Measurements from ENCODE around the gene SCAPER.
"Not testable (repeated sequence)": the region's sequence is repeated elsewhere in the genome, so short reads cannot be mapped to it uniquely, and the experiment has no call there.

SCAPER gene

GRCh38 chr15:76577879-76578512 lies 327.1 kb downstream of the SCAPER start:
- DNase-seq (ENCODE audit: low spot score): no peak

GRCh38 chr15:76576523-76577279 lies 328.4 kb downstream of the SCAPER start:
- no peak for DNase-seq (ENCODE audit: low spot score)

GRCh38 chr15:76575679-76576078 lies 329.5 kb downstream of the SCAPER start:
- no peak for DNase-seq (ENCODE audit: low spot score)

GRCh38 chr15:76575274-76575673 lies 329.9 kb downstream of the SCAPER start:
- DNase-seq (ENCODE audit: low spot score): no peak

GRCh38 chr15:76572983-76573314 lies 332.2 kb downstream of the SCAPER start:
- DNase-seq (ENCODE audit: low spot score): no peak

- DNase-seq (ENCODE audit: low spot score): no peak
These were observed 338.9 kb downstream of the SCAPER start for GRCh38 chr15:76566276-76566675.

- DNase-seq (ENCODE audit: low spot score): no peak
These were observed 339.8 kb downstream of the SCAPER start for GRCh38 chr15:76565366-76565765.

GRCh38 chr15:76555247-76555646 lies 349.9 kb downstream of the SCAPER start:
- no peak for DNase-seq (ENCODE audit: low spot score)

GRCh38 chr15:76553564-76553963 lies 351.6 kb downstream of the SCAPER start:
- no peak for DNase-seq (ENCODE audit: low spot score)

- no peak for DNase-seq (ENCODE audit: low spot score)
These were observed 352.0 kb downstream of the SCAPER start for GRCh38 chr15:76553102-76553501.

GRCh38 chr15:76546805-76547204 lies 358.3 kb downstream of the SCAPER start:
- no peak for DNase-seq (ENCODE audit: low spot score)

- DNase-seq (ENCODE audit: low spot score): no peak
These were observed 371.1 kb downstream of the SCAPER start for GRCh38 chr15:76533995-76534394.

- no peak for DNase-seq (ENCODE audit: low spot score)
These were observed 371.9 kb downstream of the SCAPER start for GRCh38 chr15:76533060-76533820.

GRCh38 chr15:76529911-76530310 lies 375.2 kb downstream of the SCAPER start:
- DNase-seq (ENCODE audit: low spot score): no peak

- no peak for DNase-seq (ENCODE audit: low spot score)
These were observed 379.0 kb downstream of the SCAPER start for GRCh38 chr15:76526111-76526510.

- DNase-seq (ENCODE audit: low spot score): no peak
These were observed 387.2 kb downstream of the SCAPER start for GRCh38 chr15:76517910-76518309.

GRCh38 chr15:76514282-76514681 lies 390.9 kb downstream of the SCAPER start:
- DNase-seq (ENCODE audit: low spot score): no peak

GRCh38 chr15:76512971-76513370 lies 392.2 kb downstream of the SCAPER start:
- no peak for DNase-seq (ENCODE audit: low spot score)

GRCh38 chr15:76510663-76511062 lies 394.5 kb downstream of the SCAPER start:
- DNase-seq (ENCODE audit: low spot score): not testable (repeated sequence)

- no peak for DNase-seq (ENCODE audit: low spot score)
These were observed 401.3 kb downstream of the SCAPER start for GRCh38 chr15:76503804-76504203.

- no peak for DNase-seq (ENCODE audit: low spot score)
These were observed 402.0 kb downstream of the SCAPER start for GRCh38 chr15:76503121-76503520.

- DNase-seq (ENCODE audit: low spot score): no peak
These were observed 402.5 kb downstream of the SCAPER start for GRCh38 chr15:76502678-76503077.

GRCh38 chr15:76502185-76502584 lies 403.0 kb downstream of the SCAPER start:
- DNase-seq (ENCODE audit: low spot score): not testable (repeated sequence)
